ENCODE results near the gene MAGEL2. TPM values are rescaled to one million over a fixed set of nuclear protein-coding genes. Genes with fewer than 3 reads are reported as not detected.

The MAGEL2 gene
- total and polyA plus RNA-seq, 10 of the 15 experiments (the other 5 are each of a cell fraction or from before 2014, with no cell fraction given) = not detected

DNA sequence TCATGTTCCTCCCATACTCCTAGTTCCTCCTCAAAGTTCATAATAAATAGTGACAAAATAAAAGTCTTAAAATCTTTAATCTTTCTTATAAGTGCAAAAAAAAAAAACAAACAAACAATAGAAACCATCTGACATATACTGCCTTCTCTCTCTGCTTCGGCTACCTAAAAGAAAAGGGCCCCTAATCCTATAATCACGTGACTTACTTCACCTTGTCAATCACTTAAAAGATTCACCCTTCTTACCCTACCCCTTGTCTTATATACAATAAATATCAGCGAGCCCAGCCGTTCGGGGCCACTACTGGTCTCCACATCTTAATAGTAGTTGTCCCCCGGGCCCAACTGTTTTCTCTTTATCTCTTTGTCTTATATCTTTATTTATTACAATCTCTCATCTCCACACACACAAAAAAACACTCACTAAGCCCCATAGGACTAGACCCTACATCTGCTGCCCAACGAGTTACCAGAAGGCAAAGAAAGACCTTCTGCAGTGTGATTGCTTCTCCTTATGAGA is 53.4 kb downstream of the MAGEL2 start (continued):
- TF ChIP-seq, protein P1, sequence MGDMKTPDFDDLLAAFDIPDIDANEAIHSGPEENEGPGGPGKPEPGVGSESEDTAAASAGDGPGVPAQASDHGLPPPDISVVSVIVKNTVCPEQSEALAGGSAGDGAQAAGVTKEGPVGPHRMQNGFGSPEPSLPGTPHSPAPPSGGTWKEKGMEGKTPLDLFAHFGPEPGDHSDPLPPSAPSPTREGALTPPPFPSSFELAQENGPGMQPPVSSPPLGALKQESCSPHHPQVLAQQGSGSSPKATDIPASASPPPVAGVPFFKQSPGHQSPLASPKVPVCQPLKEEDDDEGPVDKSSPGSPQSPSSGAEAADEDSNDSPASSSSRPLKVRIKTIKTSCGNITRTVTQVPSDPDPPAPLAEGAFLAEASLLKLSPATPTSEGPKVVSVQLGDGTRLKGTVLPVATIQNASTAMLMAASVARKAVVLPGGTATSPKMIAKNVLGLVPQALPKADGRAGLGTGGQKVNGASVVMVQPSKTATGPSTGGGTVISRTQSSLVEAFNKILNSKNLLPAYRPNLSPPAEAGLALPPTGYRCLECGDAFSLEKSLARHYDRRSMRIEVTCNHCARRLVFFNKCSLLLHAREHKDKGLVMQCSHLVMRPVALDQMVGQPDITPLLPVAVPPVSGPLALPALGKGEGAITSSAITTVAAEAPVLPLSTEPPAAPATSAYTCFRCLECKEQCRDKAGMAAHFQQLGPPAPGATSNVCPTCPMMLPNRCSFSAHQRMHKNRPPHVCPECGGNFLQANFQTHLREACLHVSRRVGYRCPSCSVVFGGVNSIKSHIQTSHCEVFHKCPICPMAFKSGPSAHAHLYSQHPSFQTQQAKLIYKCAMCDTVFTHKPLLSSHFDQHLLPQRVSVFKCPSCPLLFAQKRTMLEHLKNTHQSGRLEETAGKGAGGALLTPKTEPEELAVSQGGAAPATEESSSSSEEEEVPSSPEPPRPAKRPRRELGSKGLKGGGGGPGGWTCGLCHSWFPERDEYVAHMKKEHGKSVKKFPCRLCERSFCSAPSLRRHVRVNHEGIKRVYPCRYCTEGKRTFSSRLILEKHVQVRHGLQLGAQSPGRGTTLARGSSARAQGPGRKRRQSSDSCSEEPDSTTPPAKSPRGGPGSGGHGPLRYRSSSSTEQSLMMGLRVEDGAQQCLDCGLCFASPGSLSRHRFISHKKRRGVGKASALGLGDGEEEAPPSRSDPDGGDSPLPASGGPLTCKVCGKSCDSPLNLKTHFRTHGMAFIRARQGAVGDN (IDR thresholded peaks at IDR 0.05) = no peak
- TF ChIP-seq YBX1 (IDR thresholded peaks at IDR 0.05) (no peak), POU2F2 (IDR thresholded peaks at IDR 0.05; ENCODE audit: borderline replicate concordance, low read depth, low read length) (no peak)

Other genes with a start within 250 kb of the MAGEL2 start
- not detected in 2 replicates for gene GOLGA6L2, start 200.6 kb downstream of the MAGEL2 start, total RNA-seq (2014; rRNA removed)
- not detected in 2 replicates for gene GOLGA6L2, start 200.6 kb downstream of the MAGEL2 start, total RNA-seq (2014; rRNA removed; fragmentation: Illumina TruSeq; extraction: Trizol)
- not detected in 2 replicates for gene GOLGA6L2, start 200.6 kb downstream of the MAGEL2 start, total RNA-seq (2021)
- gene GOLGA6L2, start 200.6 kb downstream of the MAGEL2 start, polyA plus RNA-seq (2011; rRNA removed) = not detected in 2 replicates
- gene GOLGA6L2, start 200.6 kb downstream of the MAGEL2 start, polyA plus RNA-seq (2014; fragmentation: Illumina TruSeq; extraction: Trizol) = not detected in 2 replicates
- gene GOLGA6L2, start 200.6 kb downstream of the MAGEL2 start, polyA plus RNA-seq (2014; fragmentation: Nextera tagmentation; extraction: Ambion mirVana) = not detected
- not detected in 2 replicates for gene GOLGA6L2, start 200.6 kb downstream of the MAGEL2 start, polyA plus RNA-seq (2014; rRNA removed)
- gene GOLGA6L2, start 200.6 kb downstream of the MAGEL2 start, polyA plus RNA-seq (2016; fragmentation: Nextera tagmentation; extraction: Ambion mirVana) = not detected
- not detected in 2 replicates for gene MKRN3, start 82.2 kb downstream of the MAGEL2 start, total RNA-seq (2014; rRNA removed)
- not detected in 2 replicates for gene MKRN3, start 82.2 kb downstream of the MAGEL2 start, total RNA-seq (2014; rRNA removed; fragmentation: Illumina TruSeq; extraction: Trizol)
- gene MKRN3, start 82.2 kb downstream of the MAGEL2 start, total RNA-seq (2021) = not detected in 2 replicates
- gene MKRN3, start 82.2 kb downstream of the MAGEL2 start, polyA plus RNA-seq (2011; rRNA removed) = 0.86 and 1.1 TPM in 2 replicates
- not detected in 2 replicates for gene MKRN3, start 82.2 kb downstream of the MAGEL2 start, polyA plus RNA-seq (2014; fragmentation: Illumina TruSeq; extraction: Trizol)
- not detected for gene MKRN3, start 82.2 kb downstream of the MAGEL2 start, polyA plus RNA-seq (2014; fragmentation: Nextera tagmentation; extraction: Ambion mirVana)
- not detected in 2 replicates for gene MKRN3, start 82.2 kb downstream of the MAGEL2 start, polyA plus RNA-seq (2014; rRNA removed)
- under 1 TPM in 1 of 2 experiments, not detected in 1; 0.30 TPM for gene MKRN3, start 82.2 kb downstream of the MAGEL2 start, polyA plus RNA-seq (2016; fragmentation: Nextera tagmentation; extraction: Ambion mirVana)
- gene NDN, start 39.4 kb upstream of the MAGEL2 start, total RNA-seq (2014; rRNA removed) = not detected in 2 replicates
- gene NDN, start 39.4 kb upstream of the MAGEL2 start, total RNA-seq (2014; rRNA removed; fragmentation: Illumina TruSeq; extraction: Trizol) = not detected in 2 replicates
- 0.13 TPM in 1 of 2 replicates, not detected in the other for gene NDN, start 39.4 kb upstream of the MAGEL2 start, total RNA-seq (2021)
- not detected in 2 replicates for gene NDN, start 39.4 kb upstream of the MAGEL2 start, polyA plus RNA-seq (2011; rRNA removed)
- not detected in 2 replicates for gene NDN, start 39.4 kb upstream of the MAGEL2 start, polyA plus RNA-seq (2014; fragmentation: Illumina TruSeq; extraction: Trizol)
- not detected for gene NDN, start 39.4 kb upstream of the MAGEL2 start, polyA plus RNA-seq (2014; fragmentation: Nextera tagmentation; extraction: Ambion mirVana)
- gene NDN, start 39.4 kb upstream of the MAGEL2 start, polyA plus RNA-seq (2014; rRNA removed) = not detected in 2 replicates
- gene NDN, start 39.4 kb upstream of the MAGEL2 start, polyA plus RNA-seq (2016; fragmentation: Nextera tagmentation; extraction: Ambion mirVana) = under 1 TPM in 1 of 2 experiments, not detected in 1; 0.10 TPM

Measured in GM12878 (cell line).